T-helper 1 cell (primary cell): ENCODE measurements around the gene KRT3.
"Not testable (repeated sequence)": the region's sequence is repeated elsewhere in the genome, so short reads cannot be mapped to it uniquely, and the experiment has no call there.

ENCODE experiments used
- DNase-seq, 5 donors: peaks; one replicate each; pipeline ENCODE4 v3.0.0-alpha.2; 2012 to 2020

Gene KRT3

DNA sequence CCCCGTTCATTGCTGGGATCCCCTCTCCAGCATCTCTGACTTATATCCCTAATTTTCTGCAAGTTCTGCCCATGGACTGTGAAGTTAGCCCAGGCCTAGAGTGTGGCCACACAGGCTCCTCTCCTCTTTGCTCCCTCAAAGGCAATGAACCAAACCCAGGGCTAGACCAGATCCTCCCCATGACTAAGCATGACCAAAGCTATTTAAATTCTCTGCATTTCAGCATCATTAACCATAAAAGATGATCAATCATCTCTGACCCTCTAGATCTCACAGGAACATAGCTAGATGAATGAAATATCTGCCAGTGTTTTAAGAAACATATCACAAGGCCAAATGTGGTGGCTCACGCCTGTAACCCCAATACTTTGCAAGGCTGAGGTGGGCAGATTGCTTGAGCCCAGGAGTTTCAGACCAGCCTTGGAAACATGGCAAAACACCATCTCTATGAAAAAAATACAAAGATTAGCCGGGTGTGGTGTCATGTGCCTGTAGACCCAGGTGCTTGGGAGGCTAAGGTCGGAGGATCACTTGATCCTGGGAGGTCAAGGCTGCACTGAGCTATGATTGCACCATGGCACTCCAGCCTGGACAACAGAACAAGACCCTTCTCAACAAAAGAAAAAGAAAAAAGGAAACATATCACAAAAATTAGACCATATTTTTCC lies 2.2 kb upstream of the KRT3 start:
- DNase-seq, result no peak

DNA sequence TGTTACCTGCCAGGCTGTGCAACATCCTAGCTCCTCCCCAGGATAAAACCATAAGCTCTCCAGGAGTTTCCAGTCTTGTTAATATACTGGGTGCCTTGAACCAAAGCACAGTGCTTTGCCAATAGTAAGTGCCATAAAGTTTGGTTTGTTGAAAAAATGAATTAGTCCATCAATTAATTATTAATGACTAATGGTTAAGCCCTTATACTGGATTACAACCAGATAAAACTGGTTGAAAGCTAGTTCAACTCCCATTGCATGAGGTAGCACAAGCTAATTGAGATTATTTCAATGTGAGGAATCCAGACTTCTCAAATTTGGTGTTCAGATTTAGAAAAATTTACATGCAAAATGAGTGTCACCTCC lies 1.6 kb upstream of the KRT3 start:
- no peak for DNase-seq

DNA sequence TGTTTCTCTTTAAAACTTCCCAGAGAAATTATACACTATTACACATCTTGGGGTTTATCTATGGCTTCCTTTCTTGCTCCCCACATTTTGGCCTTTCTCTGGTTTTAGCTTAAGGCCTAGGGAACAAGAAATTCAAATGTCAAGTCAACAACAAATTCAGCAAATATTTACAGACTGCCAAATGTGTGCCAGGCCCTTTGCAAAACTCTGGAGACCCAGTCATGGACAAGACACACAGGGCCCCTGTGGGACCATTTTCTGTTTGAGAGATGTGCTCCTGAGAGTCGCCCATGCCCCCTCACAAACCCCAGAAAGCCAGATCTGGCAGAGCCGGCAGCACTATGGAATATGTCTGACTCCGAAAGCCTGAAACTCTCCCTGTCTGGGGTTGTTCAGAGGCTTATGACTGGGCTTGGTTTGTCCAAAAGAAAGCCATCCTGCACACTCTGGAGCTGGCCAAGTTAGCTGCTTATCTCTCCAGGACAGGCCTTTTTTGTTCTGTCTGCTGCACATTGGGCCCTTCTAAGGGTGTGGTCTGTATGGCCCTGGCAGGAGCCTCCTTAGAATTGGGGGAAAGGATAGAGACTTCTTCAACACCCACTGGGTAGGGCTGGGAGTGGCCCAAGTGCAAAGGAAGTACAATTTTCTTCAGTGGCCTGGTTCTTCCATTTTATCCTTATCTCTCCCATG lies 1.1 kb upstream of the KRT3 start:
- no peak for DNase-seq

DNA sequence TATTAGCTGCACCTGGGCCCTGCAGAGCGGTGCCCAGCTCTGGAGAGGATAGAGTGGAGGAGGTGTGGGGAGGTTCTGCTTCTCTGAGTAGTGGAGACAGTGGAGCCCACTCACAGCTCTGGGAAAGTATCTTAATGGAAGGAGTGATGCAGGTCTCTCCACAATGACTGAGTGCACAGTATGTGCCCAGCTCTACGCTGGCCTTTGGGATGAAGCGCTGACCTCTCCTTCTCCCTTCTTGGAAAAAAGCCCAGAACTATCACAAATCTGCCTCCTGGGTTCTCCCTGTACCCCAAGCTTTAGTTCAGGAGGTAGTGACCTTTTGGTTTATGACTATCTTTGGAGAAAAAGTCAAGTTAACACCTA lies 495 bp upstream of the KRT3 start:
- DNase-seq, result no peak

DNA sequence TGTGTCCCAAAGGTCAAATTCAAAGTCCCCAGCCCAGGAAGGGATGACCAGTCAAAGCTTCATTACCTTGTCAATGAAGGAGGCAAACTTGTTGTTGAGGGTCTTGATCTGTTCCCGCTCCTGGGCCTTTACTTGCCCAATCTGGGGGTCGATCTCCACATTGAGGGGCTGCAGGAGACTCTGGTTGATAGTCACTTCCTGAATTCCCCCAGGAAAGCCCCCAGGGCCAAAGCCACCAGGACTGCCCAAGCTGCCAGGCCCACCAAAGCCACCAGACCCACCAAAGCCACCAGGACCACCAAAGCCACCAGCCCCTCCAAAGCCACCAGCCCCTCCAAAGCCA lies 614 bp downstream of the KRT3 start:
- not testable (repeated sequence) for DNase-seq

DNA sequence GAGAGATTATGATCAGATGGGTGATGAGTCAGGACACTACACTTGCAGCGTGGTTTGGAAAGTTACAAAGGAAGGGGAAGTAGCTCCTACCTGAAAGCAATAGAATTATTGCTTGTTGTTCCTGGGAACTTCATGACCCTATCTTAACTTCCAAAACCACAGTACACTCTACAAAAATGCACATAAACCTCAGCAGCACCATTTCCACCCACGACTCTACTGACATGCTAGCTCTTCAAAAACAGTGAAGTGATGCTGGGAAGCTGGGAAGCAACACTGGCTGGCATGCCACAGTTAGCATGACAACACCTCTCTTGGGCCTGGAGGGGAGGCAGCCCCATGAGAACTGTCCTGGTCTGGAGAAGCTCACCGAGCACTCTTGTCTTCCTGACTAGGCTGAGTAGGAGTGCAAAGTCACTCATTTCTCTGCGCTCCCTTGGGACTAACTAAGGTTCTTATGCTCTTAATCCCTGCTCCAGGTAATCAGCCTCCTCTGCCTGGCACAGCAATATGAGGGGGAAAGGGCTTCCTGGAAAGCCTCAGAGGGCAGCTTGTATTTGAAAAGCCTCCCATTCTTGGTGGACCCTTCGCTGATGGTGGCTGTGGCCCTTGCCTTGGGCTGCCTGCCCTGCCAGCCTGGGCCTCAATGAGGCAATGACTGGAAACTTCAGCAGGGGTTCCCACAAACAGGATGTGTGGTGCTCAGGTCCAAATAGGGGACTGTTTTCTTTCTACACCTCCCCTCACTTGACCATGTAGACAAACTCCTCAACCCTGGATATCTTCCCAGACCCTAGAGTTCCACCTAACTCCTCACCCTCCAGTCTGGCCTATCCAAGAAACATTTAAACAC lies 1.2 kb downstream of the KRT3 start:
- no peak for DNase-seq

DNA sequence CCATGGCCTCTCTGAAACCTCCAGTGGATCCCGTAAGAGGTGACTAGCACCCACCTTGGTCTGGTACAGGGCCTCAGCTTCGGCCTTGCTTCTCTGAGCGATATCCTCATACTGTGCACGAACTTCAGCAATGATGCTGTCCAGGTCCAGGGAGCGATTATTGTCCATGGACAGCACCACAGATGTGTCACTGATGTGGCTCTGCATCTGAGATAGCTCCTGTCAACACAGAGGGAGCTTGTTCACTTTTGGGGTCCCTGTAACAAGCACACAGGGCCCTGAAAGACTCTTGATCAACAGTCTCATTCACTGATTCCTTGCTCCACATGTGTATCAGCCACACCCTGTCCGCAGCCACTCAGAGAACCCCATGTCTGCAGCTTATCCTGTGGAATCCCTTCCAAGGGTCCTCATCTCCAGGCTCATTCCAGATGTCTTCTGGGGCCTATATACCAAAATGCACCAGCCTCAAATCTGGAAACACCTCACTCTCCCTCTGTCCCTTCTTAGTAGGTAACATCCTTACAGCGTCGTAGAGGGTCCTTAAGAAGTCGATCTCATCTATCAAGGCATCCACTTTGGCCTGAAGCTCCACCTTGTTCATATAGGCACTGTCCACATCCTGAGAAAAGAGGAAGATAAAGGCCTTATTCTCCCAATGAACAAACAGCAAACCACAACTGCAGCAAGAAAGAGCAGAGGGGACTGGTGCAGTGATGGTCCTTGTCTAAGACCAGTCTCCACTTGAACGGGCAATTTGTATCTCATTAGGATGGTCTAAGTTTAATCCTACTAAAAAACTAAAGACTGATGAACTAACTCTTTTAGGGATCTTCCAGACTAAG lies 3.5 kb downstream of the KRT3 start:
- no peak for DNase-seq

DNA sequence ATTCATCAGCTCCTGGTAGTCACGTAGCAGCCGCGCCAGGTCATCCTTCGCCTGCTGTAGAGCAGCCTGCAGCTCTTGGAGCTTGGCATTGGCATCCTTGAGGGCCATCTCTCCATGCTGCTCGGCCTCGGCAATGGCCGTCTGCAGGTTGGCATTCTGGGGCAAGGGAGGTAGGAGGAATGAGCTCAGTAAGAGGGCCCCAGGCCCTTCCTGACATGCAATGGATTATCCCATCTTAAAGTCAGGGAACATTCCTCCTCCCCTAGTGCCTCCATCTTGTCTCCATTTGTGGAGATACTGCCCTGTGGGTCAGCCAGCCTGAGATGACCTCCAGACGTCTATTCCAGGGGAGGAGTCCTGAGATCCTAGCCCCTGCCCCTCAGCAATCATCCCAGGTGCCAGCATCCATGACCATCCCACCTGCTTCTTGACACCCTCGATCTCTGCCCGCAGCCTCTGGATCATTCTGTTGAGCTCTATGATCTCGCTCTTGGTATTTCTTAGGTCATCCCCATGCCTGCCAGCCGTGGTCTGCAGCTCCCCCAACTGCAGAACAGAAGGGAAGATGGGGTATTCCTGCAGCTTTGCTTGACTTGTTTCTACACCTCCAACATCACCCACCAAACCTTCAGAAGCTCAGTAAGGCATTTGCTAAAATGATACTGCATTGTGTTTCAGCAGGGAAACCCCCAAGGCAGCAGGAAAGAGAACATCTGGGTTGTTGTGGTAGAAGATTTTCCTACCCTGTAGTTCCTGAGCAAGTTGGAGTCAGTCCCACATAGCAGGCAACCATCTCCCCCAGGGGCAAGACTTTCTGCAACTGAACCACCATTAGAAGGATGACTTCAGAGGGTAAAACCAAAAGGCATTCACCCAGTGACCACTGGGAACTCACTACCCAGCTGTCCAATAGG lies 4.4 kb downstream of the KRT3 start:
- DNase-seq, result no peak

DNA sequence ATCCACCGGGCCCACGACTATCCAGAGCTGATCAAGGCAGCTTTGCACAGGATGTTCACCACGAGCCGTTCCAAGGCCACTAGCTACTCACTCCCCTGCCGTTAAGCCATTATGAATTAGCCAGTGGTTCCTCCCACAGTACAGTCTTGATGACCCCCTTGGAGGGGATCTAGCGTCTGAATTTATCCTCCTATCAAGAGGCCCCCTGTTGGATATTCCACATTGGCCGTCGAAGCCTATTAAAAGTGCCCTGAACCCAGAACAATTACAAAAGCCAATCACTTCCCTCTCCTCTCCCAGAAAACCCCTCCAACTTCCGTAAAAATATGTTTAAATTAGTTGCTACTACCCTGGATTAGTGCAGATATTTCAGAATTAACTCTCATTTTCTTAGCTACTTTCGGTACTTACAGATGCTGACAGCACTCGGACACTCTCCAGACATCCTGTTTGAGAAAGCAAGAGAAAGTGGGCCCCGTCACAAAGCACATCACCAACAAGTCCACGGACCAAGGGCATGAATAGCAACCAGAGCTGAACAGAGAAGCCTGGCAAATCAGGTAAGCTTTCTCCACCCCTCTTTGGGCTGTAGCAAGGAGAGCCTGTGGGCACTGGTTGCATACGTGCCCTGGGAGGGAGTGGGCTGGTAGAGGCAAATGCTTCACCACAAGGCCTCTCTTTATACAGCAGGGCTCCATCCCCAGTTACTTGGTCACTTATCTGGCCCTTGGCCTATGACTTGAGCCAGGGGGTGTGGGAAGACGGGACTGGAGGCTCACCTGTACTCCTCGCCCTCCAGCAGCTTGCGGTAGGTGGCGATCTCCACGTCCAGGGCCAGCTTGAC lies 5.3 kb downstream of the KRT3 start:
- DNase-seq, result no peak

DNA sequence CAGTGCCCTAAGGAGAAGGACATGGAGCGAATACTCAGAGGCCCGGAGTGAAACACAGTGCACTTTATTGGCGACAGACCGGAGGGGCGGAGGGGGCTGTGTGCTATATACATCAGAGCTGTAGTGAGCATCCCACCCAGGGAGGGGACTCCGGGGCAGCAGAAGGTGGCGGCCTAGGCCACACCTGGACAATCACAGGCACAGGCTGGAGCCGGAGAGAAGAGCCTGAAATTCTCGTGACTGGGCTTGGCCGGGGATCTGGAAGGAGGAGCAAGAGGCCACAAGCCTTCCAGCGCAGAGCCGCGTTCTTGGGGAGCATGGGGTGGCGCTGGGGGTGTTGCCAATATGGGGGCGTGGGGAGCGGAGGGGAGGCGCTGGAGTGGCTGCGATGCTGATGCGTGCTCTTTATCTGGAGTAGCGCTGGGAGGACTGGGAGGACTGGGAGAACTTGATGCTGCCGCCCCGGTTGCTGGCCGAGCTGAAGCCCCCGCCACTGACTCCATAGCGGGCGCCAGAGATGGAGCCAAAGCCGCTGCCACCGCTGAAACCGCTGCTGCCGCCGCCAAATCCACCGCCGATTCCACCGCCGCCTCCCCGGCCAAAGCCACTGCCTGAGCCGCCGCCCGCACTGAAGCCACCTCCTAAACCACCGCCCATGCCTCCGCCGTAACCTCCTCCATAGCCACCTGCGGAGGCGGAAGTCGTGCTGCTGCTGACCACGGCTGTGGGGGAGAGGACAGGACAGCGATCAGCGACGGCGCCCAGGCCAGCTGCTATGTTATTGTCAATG lies 6.1 kb downstream of the KRT3 start:
- peak in 1 of 5 donors; percentile 3 for DNase-seq

DNA sequence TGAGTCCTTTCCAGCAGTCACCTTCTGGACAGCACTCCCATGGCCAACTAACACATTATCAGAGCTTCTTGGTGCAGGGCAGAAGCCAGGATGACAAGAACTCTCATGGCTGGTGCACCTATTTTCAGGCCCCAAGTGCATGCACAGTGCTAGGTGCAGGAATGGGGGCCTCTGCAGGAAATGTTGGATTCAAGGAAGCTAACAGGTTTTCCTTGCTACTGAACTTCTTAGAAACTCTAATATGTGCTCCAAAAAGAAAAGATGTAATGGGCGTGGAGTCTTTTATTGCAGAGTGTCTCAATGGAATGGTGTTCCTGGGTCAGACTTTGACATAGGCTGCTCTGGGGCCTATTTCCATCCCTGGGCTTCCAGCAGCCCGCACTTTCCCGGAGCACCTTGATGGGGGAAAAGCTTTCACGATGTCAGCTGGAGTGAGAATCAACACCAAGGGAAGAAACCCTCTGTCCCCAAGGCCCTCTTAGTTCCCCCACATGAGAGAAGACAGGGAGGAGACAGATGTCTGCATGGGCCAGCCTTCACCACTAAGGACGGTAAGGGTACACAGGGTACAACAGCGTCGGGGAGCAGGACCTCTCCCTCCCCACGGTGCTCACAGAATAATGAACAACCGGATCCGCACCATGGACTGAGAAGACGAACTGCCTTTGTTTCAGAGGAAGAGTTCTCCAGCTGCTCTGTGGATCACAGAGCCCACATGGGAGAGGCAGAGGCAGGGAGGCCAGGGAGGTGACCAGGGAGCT lies 6.9 kb downstream of the KRT3 start:
- no peak for DNase-seq

DNA sequence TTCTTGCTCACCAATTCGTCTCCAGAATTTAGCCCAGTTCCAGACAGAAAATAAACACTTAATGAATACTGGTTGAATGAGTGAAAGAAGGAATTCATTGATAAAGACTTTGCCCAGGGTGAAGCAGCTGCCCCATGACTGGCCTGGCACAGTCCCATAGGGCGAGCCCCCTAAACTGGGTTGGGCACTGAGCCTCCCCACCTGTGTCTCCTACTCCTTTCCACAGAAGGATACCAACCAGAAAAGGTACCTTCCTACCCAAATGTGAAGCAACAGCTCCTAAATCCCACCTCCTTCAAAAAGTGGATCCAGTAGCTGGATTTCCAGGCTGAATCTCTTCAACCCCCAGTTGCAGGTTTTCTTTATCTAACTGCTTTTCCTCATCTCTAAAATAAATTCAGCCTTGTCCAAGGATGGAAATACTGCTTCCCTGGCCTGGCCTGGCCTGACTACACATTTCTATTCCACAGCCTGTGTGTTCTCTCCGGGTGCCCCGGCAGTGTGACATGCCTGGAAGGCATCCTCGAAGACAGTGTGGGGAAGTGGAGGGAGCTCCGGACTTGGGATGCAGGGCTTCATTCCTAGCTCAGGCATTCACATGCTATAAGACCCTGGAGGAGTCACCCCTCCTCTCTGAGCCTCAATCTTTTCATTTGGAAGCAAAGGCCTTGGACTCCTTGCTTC lies 7.6 kb downstream of the KRT3 start:
- DNase-seq, result no peak

DNA sequence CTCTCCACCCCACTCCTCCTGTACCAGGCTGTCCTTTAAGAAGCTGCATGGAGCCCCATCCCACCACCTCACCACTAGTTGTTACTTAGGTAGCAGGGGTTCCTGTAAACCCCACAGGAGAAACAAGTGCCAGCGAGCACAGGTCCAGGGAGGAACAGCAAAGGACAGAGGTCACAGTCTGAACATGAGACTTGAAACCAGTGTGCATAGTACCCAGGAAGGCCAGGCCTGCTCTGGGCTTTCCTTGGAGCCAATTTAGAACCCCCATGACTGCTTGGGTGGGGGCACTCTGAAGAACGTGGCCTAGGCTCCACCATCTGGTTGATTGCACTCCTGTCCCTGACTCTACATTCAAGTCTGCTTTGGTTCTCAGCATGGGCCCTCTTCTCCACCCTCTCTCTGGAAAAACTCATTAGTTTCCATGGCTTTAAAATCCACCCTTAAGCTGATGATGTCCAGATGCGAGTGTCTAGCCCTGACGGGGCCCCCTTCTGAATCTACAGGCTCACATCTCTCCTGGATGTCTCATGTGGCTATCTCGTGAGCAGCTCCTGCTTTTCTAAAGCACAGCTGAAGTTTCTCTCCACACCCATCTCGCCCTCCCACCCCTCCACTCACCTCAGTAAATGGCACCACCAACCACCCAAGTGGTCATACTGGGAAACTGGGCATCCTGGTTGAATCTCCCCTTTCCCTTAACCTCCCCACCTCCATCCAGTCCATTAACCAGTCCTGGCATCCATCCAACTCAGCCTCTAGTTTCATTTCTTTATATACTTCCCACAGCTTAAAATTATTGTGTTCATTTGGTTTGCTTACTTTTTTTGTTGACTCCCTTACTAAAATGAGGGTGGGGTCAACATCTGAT lies 8.4 kb downstream of the KRT3 start:
- no peak for DNase-seq

DNA sequence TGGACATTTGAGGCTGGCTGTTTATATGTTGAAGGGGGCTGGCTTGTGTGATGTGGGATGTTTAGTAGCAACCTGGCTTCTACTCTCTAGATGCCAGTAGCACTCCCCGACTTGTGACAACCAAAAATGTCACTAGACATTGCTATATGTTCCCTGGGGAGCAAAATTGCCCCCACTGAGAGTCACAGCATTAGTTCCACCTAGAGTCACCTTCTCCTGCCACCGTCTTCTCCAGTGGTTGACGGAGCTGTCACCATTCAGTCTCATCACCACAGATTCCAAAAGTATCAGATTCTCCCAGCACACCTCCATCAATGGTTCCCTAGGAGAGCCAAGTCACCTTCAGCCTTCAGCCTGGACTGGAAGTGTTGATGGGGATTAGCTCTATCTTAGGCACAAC lies 11.0 kb downstream of the KRT3 start:
- no peak for DNase-seq

DNA sequence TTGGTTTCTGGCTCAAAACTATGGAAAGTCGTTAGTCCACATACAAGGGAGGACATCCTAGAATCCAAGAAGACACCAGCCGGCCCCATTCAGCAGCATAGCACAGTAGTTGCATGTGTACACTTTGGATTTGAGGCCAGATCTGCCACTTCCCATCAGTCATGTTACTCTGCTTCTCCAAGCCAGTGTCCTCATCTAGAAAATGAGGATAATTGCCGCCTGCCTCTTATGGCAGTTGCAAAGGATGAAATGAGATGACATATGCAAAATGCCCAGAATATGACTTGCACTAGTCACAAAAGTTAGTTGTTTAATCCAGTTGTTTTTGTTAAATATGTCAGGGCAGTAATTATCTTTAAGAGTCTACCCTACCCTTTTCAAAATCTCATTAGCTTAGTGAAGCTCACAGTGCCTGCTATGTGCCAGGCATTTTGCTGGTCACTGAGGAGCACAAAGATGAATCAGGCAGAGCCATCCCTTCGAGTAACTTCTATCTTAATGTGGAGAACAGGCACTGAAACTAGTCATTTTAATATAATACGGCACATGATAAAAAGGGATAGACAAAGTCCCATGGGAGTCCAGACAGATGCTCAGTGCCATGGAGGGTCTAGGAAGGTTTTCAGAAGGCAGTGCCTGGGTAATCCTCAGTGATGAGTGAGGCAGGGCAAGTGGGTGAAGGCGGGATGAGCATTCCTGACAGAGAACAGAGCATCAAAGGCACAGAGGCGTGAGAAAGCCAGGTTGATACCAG lies 12.2 kb downstream of the KRT3 start:
- DNase-seq, result no peak

DNA sequence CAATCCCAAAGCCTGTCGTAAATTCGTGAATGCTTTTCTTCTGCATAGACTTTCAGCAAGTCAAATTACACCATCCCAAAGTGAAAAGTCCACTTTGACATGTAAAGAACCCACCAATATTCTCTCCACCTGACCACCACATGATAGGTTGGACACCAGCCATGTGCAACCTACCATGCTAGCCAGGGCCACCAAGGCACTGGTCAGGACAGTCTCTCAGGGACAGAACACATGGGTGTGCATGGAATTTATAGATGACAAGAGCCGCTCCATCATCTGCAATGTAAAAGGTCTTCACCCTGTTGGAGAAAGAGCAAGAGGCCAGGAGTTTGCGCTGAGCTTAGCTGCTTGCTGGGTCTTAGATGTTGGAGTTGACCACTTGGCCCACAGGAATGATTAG lies 13.4 kb downstream of the KRT3 start:
- no peak for DNase-seq
